HG03045 (cell line): ENCODE measurements around the gene CCNL2.
"Not testable (repeated sequence)": the region's sequence is repeated elsewhere in the genome, so short reads cannot be mapped to it uniquely, and the experiment has no call there.

Experiments
- ATAC-seq: cut with Tn5 transposase; IDR thresholded peaks from one replicate; pipeline ENCODE4 v1.9.1; 2021; ENCODE audit warnings: mild to moderate bottlenecking, moderate library complexity; ENCODE audit not compliant: unreplicated experiment

The CCNL2 gene

GRCh38 chr1:1421147-1421906, 22.2 kb upstream of the CCNL2 start, which contains the start of gene ANKRD65:
TSS of gene ANKRD65 (minus strand) at chr1:1421276. CDS start at chr1:1421005, 271 bp downstream.
- no peak for ATAC-seq

- ATAC-seq, result no peak
These were observed 21.6 kb upstream of the CCNL2 start for GRCh38 chr1:1420654-1421141.

GRCh38 chr1:1419813-1420653, 20.9 kb upstream of the CCNL2 start:
- no peak for ATAC-seq

- no peak for ATAC-seq
These were observed 20.3 kb upstream of the CCNL2 start for GRCh38 chr1:1419363-1419812.

GRCh38 chr1:1418464-1419362, 19.6 kb upstream of the CCNL2 start:
- ATAC-seq, result no peak

GRCh38 chr1:1417825-1418463, 18.8 kb upstream of the CCNL2 start:
- not testable (repeated sequence) for ATAC-seq

GRCh38 chr1:1417396-1417795, 18.3 kb upstream of the CCNL2 start:
- not testable (repeated sequence) for ATAC-seq

GRCh38 chr1:1415751-1416150, 16.6 kb upstream of the CCNL2 start:
- ATAC-seq, result no peak

- ATAC-seq, result not testable (repeated sequence)
These were observed 13.3 kb upstream of the CCNL2 start for GRCh38 chr1:1412311-1412902.

GRCh38 chr1:1411626-1412025, 12.5 kb upstream of the CCNL2 start:
- no peak for ATAC-seq

GRCh38 chr1:1410238-1410637, 11.1 kb upstream of the CCNL2 start:
- ATAC-seq, result not testable (repeated sequence)

- peak; percentile 19 for ATAC-seq
These were observed 8.6 kb upstream of the CCNL2 start for GRCh38 chr1:1407636-1408318.

- ATAC-seq, result peak; percentile 81
These were observed 7.9 kb upstream of the CCNL2 start, which contains the start of gene MRPL20 for GRCh38 chr1:1406821-1407635. TSS of gene MRPL20 (minus strand) at chr1:1407293. CDS start at chr1:1407217, 76 bp downstream.

- peak; percentile 6 for ATAC-seq
These were observed 7.1 kb upstream of the CCNL2 start for GRCh38 chr1:1406101-1406820.

- no peak for ATAC-seq
These were observed 4.5 kb upstream of the CCNL2 start for GRCh38 chr1:1403653-1404052.

GRCh38 chr1:1402901-1403392, 3.8 kb upstream of the CCNL2 start:
- ATAC-seq, result not testable (repeated sequence)
